Measurements from ENCODE around the gene FSTL5.
"Not testable (repeated sequence)": the region's sequence is repeated elsewhere in the genome, so short reads cannot be mapped to it uniquely, and the experiment has no call there.

Gene FSTL5

GRCh38 chr4:161767116-161767515 lies 396.7 kb downstream of the FSTL5 start:
- peak; percentile 69; the same call in 2 of the 3 replicates for ATAC-seq
- no peak for TF ChIP-seq RARB (CRISPR knock-in tag; IDR thresholded peaks at IDR 0.05)
- TF ChIP-seq ZNF70 (CRISPR knock-in tag; IDR thresholded peaks at IDR 0.05) = no peak

- TF ChIP-seq ZNF8 (CRISPR knock-in tag; IDR thresholded peaks at IDR 0.05) = no peak
- no peak for TF ChIP-seq POU6F1 (CRISPR knock-in tag; IDR thresholded peaks at IDR 0.05; ENCODE audit: borderline replicate concordance, low read depth)
- no peak for TF ChIP-seq RARB (CRISPR knock-in tag; IDR thresholded peaks at IDR 0.05)
- TF ChIP-seq TSHZ2 (CRISPR knock-in tag; IDR thresholded peaks at IDR 0.05) = no peak
- no peak for TF ChIP-seq ZNF565 (CRISPR knock-in tag; conservative IDR thresholded peaks at IDR 0.05; ENCODE audit: low read depth)
- TF ChIP-seq TOX (CRISPR knock-in tag; IDR thresholded peaks at IDR 0.05; ENCODE audit: borderline replicate concordance) = no peak
- TF ChIP-seq TCF4 (CRISPR knock-in tag; IDR thresholded peaks at IDR 0.05; ENCODE audit: borderline replicate concordance) = no peak
- peak; percentile 97 for ATAC-seq
Observed at GRCh38 chr4:161762796-161763195, 401.0 kb downstream of the FSTL5 start.

GRCh38 chr4:161760008-161760407 lies 403.8 kb downstream of the FSTL5 start:
- TF ChIP-seq BACH2 (CRISPR knock-in tag; IDR thresholded peaks at IDR 0.05; ENCODE audit: borderline replicate concordance) (no peak), TSHZ2 (CRISPR knock-in tag; IDR thresholded peaks at IDR 0.05) (no peak), CSRNP3 (CRISPR knock-in tag; IDR thresholded peaks at IDR 0.05) (no peak), ESRRG (CRISPR knock-in tag; IDR thresholded peaks at IDR 0.05) (no peak), ZNF8 (CRISPR knock-in tag; IDR thresholded peaks at IDR 0.05) (no peak), ARNTL (CRISPR knock-in tag; IDR thresholded peaks at IDR 0.05; ENCODE audit: borderline replicate concordance, low read depth) (no peak), POU6F1 (CRISPR knock-in tag; IDR thresholded peaks at IDR 0.05; ENCODE audit: borderline replicate concordance, low read depth) (no peak), TCF4 (CRISPR knock-in tag; IDR thresholded peaks at IDR 0.05; ENCODE audit: borderline replicate concordance) (no peak), CREB5 (CRISPR knock-in tag; IDR thresholded peaks at IDR 0.05; ENCODE audit: low read depth) (no peak), ZFP30 (CRISPR knock-in tag; IDR thresholded peaks at IDR 0.05) (no peak), ZC3H10 (CRISPR knock-in tag; IDR thresholded peaks at IDR 0.05) (no peak), ZFP3 (CRISPR knock-in tag; IDR thresholded peaks at IDR 0.05) (no peak), SNAI2 (CRISPR knock-in tag; IDR thresholded peaks at IDR 0.05) (no peak), OSR1 (CRISPR knock-in tag; IDR thresholded peaks at IDR 0.05) (no peak), ZNF70 (CRISPR knock-in tag; IDR thresholded peaks at IDR 0.05) (no peak)

GRCh38 chr4:161758412-161758811 lies 405.4 kb downstream of the FSTL5 start:
- not testable (repeated sequence) for ATAC-seq

More at GRCh38 chr4:161760008-161760407, 403.8 kb downstream of the FSTL5 start:
- no peak for ATAC-seq

All from SK-N-SH treated with all-trans-retinoic acid at 6 μM for 48 hours (cell line).